ENCODE measurements around the gene STEAP1B.

Gene STEAP1B

GRCh38 chr7:22400150-22400814 is 99.7 kb downstream of the STEAP1B start:
- H3K27me3 ChIP-seq (ENCODE audit: insufficient read depth, low read length, poor library complexity, severe bottlenecking): no peaks in the 10 kb centered on the region
- no peak overlapping the region for H3K4me3 ChIP-seq (ENCODE audit: low read length, poor library complexity, severe bottlenecking)

GRCh38 chr7:22399546-22399945 is 100.4 kb downstream of the STEAP1B start:
- Histone ChIP-seq H3K79me2 (ENCODE audit: insufficient read depth, low read length) (no peaks in the 10 kb centered on the region), H3K9ac (ENCODE audit: low read depth, low read length, poor library complexity, severe bottlenecking) (no peak overlapping the region)

More at GRCh38 chr7:22400150-22400814, 99.7 kb downstream of the STEAP1B start:
- no peak overlapping the region for H2AFZ ChIP-seq (ENCODE audit: low read length)
- H3K9me2 ChIP-seq (replicated peaks; ENCODE audit: low read depth, low read length): no peaks in the 10 kb centered on the region
- no peaks in the 10 kb centered on the region for H3K36me3 ChIP-seq (ENCODE audit: insufficient read depth, low read length)
- peaks cover 30% of the 10 kb centered on the region for H3K4me1 ChIP-seq (ENCODE audit: insufficient read depth, low read length, poor library complexity, severe bottlenecking)
- no peak overlapping the region for H3K4me2 ChIP-seq (ENCODE audit: low read depth, low read length, poor library complexity, severe bottlenecking)
- H3F3A ChIP-seq (ENCODE audit: low read depth): peaks cover 7% of the 10 kb centered on the region; the same call in 1 of the 2 replicates
- no peaks in the 10 kb centered on the region for H3K79me2 ChIP-seq (ENCODE audit: insufficient read depth, low read length)
- no peak for TF ChIP-seq EZH2phosphoT487 (IDR thresholded peaks at IDR 0.05; ENCODE audit: borderline replicate concordance)
- no peak for TF ChIP-seq CTCF (conservative IDR thresholded peaks at IDR 0.05; ENCODE audit: low read length)
- no peak overlapping the region for H3K9ac ChIP-seq (ENCODE audit: low read depth, low read length, poor library complexity, severe bottlenecking)
- no peaks in the 10 kb centered on the region for H4K20me1 ChIP-seq (ENCODE audit: insufficient read depth, low read length, poor library complexity, severe bottlenecking)
- no peaks in the 10 kb centered on the region for H3K9me3 ChIP-seq (ENCODE audit: insufficient read depth, low read depth, low read length)

GRCh38 chr7:22399091-22399490 is 100.9 kb downstream of the STEAP1B start:
- Histone ChIP-seq H3F3A (ENCODE audit: low read depth) (peaks cover 7% of the 10 kb centered on the region; the same call in 1 of the 2 replicates), H3K79me2 (ENCODE audit: insufficient read depth, low read length) (no peaks in the 10 kb centered on the region), H3K4me2 (ENCODE audit: low read depth, low read length, poor library complexity, severe bottlenecking) (no peak overlapping the region), H2AFZ (ENCODE audit: low read length) (no peak overlapping the region), H3K4me3 (ENCODE audit: low read length, poor library complexity, severe bottlenecking) (no peak overlapping the region), H4K20me1 (ENCODE audit: insufficient read depth, low read length, poor library complexity, severe bottlenecking) (no peaks in the 10 kb centered on the region), H3K36me3 (ENCODE audit: insufficient read depth, low read length) (no peaks in the 10 kb centered on the region), H3K9me2 (replicated peaks; ENCODE audit: low read depth, low read length) (no peaks in the 10 kb centered on the region), H3K9me3 (ENCODE audit: insufficient read depth, low read depth, low read length) (no peaks in the 10 kb centered on the region), H3K9ac (ENCODE audit: low read depth, low read length, poor library complexity, severe bottlenecking) (no peak overlapping the region), H3K27me3 (ENCODE audit: insufficient read depth, low read length, poor library complexity, severe bottlenecking) (no peaks in the 10 kb centered on the region), H3K4me1 (ENCODE audit: insufficient read depth, low read length, poor library complexity, severe bottlenecking) (peaks cover 30% of the 10 kb centered on the region)
- TF ChIP-seq CTCF (conservative IDR thresholded peaks at IDR 0.05; ENCODE audit: low read length): no peak
- TF ChIP-seq EZH2phosphoT487 (IDR thresholded peaks at IDR 0.05; ENCODE audit: borderline replicate concordance): no peak

More at GRCh38 chr7:22399546-22399945, 100.4 kb downstream of the STEAP1B start:
- H3K36me3 ChIP-seq (ENCODE audit: insufficient read depth, low read length): no peaks in the 10 kb centered on the region
- no peak overlapping the region for H2AFZ ChIP-seq (ENCODE audit: low read length)
- H4K20me1 ChIP-seq (ENCODE audit: insufficient read depth, low read length, poor library complexity, severe bottlenecking): no peaks in the 10 kb centered on the region
- no peak overlapping the region for H3K4me2 ChIP-seq (ENCODE audit: low read depth, low read length, poor library complexity, severe bottlenecking)
- no peaks in the 10 kb centered on the region for H3K9me2 ChIP-seq (replicated peaks; ENCODE audit: low read depth, low read length)
- peaks cover 30% of the 10 kb centered on the region for H3K4me1 ChIP-seq (ENCODE audit: insufficient read depth, low read length, poor library complexity, severe bottlenecking)
- peaks cover 7% of the 10 kb centered on the region; the same call in 1 of the 2 replicates for H3F3A ChIP-seq (ENCODE audit: low read depth)
- no peak for TF ChIP-seq EZH2phosphoT487 (IDR thresholded peaks at IDR 0.05; ENCODE audit: borderline replicate concordance)
- no peak for TF ChIP-seq CTCF (conservative IDR thresholded peaks at IDR 0.05; ENCODE audit: low read length)
- H3K4me3 ChIP-seq (ENCODE audit: low read length, poor library complexity, severe bottlenecking): no peak overlapping the region
- H3K27me3 ChIP-seq (ENCODE audit: insufficient read depth, low read length, poor library complexity, severe bottlenecking): no peaks in the 10 kb centered on the region
- no peaks in the 10 kb centered on the region for H3K9me3 ChIP-seq (ENCODE audit: insufficient read depth, low read depth, low read length)
